GM19463 (cell line): ENCODE results near the gene SEMA4A.
"Not testable (repeated sequence)": the region's sequence is repeated elsewhere in the genome, so short reads cannot be mapped to it uniquely, and the experiment has no call there.

Experiments used
- ATAC-seq: cut with Tn5 transposase; IDR thresholded peaks from one replicate; pipeline ENCODE4 v1.9.1; 2021; ENCODE audit warnings: mild to moderate bottlenecking, moderate library complexity; ENCODE audit not compliant: unreplicated experiment

The SEMA4A gene

GRCh38 chr1:156155756-156156510 lies 2.5 kb downstream of the SEMA4A start:
- no peak for ATAC-seq

- no peak for ATAC-seq
Observed at GRCh38 chr1:156157506-156157905, 4.1 kb downstream of the SEMA4A start.

GRCh38 chr1:156157966-156158365 lies 4.6 kb downstream of the SEMA4A start:
- ATAC-seq = no peak

GRCh38 chr1:156160000-156160742 lies 6.8 kb downstream of the SEMA4A start:
- ATAC-seq = no peak

- ATAC-seq = no peak
Observed at GRCh38 chr1:156160743-156161171, 7.4 kb downstream of the SEMA4A start.

GRCh38 chr1:156162430-156163037 lies 9.1 kb downstream of the SEMA4A start:
- no peak for ATAC-seq

GRCh38 chr1:156163712-156164111 lies 10.3 kb downstream of the SEMA4A start:
- no peak for ATAC-seq

- no peak for ATAC-seq
Observed at GRCh38 chr1:156164125-156164831, 10.9 kb downstream of the SEMA4A start.

- no peak for ATAC-seq
Observed at GRCh38 chr1:156165083-156165482, 11.7 kb downstream of the SEMA4A start.

- ATAC-seq = no peak
Observed at GRCh38 chr1:156167536-156167935, 14.2 kb downstream of the SEMA4A start.

GRCh38 chr1:156172696-156173470 lies 19.5 kb downstream of the SEMA4A start:
- ATAC-seq = no peak

GRCh38 chr1:156176610-156177210 lies 23.3 kb downstream of the SEMA4A start:
- no peak for ATAC-seq

GRCh38 chr1:156177919-156178654 lies 24.7 kb downstream of the SEMA4A start:
- no peak for ATAC-seq

GRCh38 chr1:156180471-156180870 lies 27.1 kb downstream of the SEMA4A start:
- no peak for ATAC-seq

GRCh38 chr1:156181391-156181924 lies 28.1 kb downstream of the SEMA4A start:
- not testable (repeated sequence) for ATAC-seq

GRCh38 chr1:156182010-156182779 lies 28.8 kb downstream of the SEMA4A start:
- not testable (repeated sequence) for ATAC-seq

- ATAC-seq = not testable (repeated sequence)
Observed at GRCh38 chr1:156186347-156187177, 33.2 kb downstream of the SEMA4A start.
